LNCaP clone FGC (cell line): ENCODE data around the gene ARVCF.
A peak's percentile ranks its signal among the peaks of the same experiment; 100 is the strongest.

Source experiments
- DNase-seq: peaks from one replicate; pipeline ENCODE4 v3.0.0-alpha.2; 2011; ENCODE audit warnings: low read depth
- H3K4me3 ChIP-seq: 2 replicates; pipeline ENCODE4 v1.5.1; 2011; ENCODE audit warnings: mild to moderate bottlenecking, low read depth, low read length, control low read depth
- TF ChIP-seq, protein P1 (sequence below): IDR thresholded peaks from 2 replicates; pipeline ENCODE4 v1.5.1; 2012; ENCODE audit warnings: mild to moderate bottlenecking; ENCODE audit not compliant: control insufficient read depth, insufficient read depth; ENCODE audit errors: extremely low read depth

Gene ARVCF

DNA sequence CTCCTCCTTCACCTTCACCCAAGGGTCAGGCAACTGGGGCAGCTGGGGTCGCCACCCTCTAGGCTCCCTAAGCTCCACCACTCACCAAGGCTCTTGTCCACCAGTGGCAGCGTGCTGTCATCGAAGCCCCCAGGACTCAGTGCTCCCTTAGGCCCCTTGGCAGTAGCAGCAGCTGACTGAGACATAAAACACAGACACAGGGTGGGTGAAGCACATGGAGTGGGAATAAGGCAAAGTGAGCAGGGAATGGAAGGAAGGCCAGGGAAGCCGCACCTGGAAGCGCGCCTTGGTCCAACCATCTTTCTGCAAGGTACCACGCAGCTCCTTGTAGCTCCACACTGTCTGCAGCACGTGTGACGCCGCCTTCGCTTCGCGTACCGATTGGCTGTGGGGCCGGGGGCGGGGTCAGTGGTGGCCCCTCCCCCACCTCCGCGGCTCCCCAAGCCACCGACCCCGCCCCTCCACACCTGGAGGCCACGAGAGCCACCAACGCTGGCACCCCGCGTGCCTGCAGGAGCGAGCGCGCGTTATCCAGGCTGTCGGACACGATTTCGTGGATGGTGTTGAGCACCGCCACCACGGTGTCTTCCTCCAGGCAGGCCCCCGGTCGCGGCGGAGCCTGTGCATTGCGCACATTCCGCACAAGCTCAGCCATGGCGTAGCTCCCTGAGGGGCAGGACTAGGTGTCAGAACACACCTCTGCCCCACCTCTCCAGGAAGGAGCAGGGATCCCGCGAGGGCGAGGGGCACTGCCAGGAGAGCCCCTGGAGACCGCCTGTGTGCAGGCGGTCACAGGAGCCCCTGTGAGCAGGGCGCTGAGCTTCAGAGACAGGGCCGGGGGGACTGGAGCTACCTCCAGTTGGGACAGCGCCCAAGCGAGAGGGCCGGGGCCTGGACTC is 43.7 kb downstream of the ARVCF start:
- DNase-seq = no peak
- TF ChIP-seq, protein P1, sequence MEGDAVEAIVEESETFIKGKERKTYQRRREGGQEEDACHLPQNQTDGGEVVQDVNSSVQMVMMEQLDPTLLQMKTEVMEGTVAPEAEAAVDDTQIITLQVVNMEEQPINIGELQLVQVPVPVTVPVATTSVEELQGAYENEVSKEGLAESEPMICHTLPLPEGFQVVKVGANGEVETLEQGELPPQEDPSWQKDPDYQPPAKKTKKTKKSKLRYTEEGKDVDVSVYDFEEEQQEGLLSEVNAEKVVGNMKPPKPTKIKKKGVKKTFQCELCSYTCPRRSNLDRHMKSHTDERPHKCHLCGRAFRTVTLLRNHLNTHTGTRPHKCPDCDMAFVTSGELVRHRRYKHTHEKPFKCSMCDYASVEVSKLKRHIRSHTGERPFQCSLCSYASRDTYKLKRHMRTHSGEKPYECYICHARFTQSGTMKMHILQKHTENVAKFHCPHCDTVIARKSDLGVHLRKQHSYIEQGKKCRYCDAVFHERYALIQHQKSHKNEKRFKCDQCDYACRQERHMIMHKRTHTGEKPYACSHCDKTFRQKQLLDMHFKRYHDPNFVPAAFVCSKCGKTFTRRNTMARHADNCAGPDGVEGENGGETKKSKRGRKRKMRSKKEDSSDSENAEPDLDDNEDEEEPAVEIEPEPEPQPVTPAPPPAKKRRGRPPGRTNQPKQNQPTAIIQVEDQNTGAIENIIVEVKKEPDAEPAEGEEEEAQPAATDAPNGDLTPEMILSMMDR = no peak
- H3K4me3 ChIP-seq = no peak overlapping the region

DNA sequence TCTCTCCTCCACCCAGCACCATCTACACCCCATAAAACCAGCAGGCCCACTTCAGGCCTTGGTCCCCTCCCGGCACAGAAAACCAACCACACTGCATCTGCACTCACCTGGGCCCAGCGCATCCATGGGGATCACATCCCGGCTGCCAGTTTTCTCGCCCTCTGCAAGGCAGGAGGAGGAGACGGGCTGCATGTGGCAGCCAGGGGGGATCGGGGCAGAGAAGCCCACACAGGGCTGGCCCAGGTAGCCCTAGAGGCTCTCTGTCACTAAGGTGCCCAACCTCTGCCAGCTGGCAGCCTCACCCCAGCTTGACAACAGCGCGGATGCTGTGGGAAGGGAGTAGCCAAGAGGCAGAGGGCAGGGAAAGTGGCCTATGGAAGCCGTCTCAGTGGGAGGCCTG is 44.4 kb downstream of the ARVCF start:
- TF ChIP-seq, protein P1 = no peak
- no peak overlapping the region for H3K4me3 ChIP-seq
- DNase-seq = no peak

DNA sequence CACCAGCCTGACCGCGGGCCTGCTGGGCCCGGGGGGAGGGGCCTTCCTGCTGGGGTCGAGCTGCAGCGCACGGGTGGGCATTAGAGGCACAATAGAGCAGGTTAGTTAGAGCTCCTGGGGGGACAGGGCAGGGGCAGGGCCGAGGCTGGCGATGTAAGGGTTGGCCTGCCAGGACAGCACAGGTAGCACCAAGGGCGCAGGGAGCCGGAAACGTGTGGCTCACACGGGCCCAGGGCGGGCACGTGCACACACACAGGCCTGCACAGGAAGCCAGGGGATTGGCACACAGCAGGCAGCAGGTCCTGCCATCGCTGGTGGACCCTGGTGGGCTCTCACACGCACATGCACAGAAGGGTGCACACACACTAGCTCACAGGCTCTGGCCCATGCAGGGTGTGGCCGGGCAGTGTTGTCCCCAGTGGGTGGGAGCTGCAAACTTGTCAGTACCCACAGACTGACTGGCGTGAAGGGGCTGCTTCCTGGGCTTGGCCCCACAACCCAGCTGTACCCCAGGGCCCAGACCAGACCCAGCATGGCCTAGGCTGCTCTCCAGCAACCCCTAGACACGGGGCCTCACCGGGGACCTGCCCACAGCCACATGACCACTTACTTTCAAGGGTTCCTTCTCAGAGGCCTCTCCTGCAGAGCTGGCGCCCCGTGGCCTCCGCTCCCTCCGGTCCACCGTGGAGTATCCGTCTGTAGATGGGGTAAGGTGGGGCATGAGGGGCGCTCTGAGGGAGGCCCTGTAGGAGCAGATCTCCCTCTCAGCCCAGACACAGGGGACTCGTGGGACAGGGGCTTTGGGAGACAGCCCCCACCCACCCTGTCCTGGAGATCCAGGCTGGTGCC is 45.1 kb downstream of the ARVCF start:
- DNase-seq = no peak
- H3K4me3 ChIP-seq = no peak overlapping the region
- TF ChIP-seq, protein P1 = no peak

DNA sequence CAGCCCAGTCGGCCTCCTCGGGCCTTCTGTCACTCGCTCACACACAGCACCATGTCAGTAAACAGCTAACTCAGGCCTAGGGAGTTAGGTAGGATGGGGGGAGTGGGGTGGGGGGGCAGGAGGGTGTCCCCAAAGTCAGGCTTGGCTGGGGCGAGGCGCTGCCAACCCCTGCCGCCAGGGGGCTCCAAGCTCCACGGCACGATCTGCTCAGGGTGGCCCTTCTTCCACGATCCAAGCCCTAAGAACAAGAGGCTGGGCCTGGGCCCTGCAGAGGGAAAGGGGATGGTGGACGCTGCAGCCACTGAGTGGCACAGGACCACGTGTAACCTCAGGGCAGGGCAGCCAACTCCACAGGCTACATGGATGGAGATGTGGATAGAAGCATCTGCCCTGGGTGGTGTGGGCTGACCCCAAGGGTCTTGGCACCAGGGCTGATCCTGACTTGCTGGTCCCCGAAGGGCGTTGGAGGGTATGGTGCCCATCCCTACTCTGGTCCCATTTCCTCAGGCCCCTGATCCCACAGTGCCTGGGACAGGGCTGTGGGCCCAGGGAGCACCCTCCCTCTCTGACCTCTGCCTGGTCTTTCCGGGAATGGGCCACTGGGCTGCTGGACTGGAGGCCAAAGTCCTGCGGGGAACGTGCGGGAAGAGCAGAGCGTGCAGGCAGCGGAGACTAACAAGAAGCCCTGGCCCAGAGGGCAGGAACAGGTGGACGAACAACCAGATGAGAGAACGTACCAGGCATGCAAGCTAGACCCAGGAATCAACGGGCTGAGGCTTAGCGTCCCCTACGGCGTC is 45.9 kb downstream of the ARVCF start:
- DNase-seq = no peak
- TF ChIP-seq, protein P1 = peak; percentile 88
- H3K4me3 ChIP-seq = no peak overlapping the region

DNA sequence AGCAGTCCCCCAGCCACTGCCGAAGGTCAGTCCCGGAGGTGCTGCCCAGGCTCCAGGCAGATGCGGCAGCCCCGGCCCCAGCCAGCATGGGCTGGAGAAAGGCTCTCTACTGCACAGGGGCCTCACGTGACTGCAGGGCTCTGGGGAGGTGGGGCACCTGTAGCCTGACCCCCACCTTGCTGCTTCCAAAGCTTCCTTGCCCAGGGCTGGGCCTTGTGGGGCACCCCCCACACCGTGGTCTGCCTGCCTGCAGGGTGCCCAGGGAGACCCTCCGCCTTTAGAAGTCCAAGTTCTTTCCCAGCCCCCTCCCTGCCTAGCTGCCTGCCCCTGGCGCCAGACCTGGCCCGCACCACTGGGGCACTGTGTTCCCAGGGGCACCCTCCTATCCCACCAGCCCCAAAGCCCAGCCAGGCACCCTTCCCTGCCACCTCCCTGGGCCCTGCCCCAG is 46.6 kb downstream of the ARVCF start:
- no peak overlapping the region for H3K4me3 ChIP-seq
- no peak for DNase-seq
- TF ChIP-seq, protein P1 = no peak

DNA sequence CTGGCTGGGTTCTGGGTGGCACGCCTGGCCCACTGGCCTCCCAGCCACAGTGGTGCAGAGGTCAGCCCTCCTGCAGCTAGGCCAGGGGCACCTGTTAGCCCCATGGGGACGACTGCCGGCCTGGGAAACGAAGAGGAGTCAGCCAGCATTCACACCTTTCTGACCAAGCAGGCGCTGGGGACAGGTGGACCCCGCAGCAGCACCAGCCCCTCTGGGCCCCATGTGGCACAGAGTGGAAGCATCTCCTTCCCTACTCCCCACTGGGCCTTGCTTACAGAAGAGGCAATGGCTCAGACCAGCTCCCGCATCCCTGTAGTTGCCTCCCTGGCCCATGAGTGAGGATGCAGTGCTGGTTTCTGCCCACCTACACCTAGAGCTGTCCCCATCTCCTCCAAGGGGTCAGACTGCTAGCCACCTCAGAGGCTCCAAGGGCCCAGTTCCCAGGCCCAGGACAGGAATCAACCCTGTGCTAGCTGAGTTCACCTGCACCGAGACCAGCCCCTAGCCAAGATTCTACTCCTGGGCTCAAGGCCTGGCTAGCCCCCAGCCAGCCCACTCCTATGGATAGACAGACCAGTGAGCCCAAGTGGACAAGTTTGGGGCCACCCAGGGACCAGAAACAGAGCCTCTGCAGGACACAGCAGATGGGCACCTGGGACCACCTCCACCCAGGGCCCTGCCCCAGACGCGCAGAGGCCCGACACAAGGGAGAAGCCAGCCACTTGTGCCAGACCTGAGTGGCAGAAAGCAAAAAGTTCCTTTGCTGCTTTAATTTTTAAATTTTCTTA is 47.3 kb downstream of the ARVCF start:
- no peak overlapping the region for H3K4me3 ChIP-seq
- no peak for DNase-seq
- TF ChIP-seq, protein P1 = no peak
